SK-N-SH (cell line): Measurements from ENCODE around the gene CYP51A1. TPM values are rescaled to one million over a fixed set of nuclear protein-coding genes. Genes with fewer than 3 reads are reported as not detected.

Experiments used
- CTCF ChIA-PET: fragments of 300-600, 350-600 bp; formaldehyde crosslinking; extraction: SDS; loops from one replicate; lab custom pipeline; 2021; lab: Yijun Ruan, JAX
- POLR2A ChIA-PET: fragments of 350-600 bp; sonication (Branson Sonifier 250); formaldehyde crosslinking; extraction: SDS; loops from one replicate; lab custom pipeline; 2020; ENCODE audit warnings: antibody characterized with exemption, inconsistent platforms; lab: Yijun Ruan, JAX
- DNase-seq: peaks from one replicate; pipeline ENCODE4 v3.0.0; 2012
- H2AFZ ChIP-seq: fragments of 200-600 bp; sonication (generic); 2 replicates; pipeline ENCODE4 v1.8.1; 2016; ENCODE audit warnings: antibody characterized with exemption, mild to moderate bottlenecking, low read depth
- H3F3A ChIP-seq: fragments of 200-600 bp; sonication (generic); replicated peaks from 2 replicates; pipeline ENCODE3; 2016; ENCODE audit warnings: antibody characterized with exemption, mild to moderate bottlenecking; ENCODE audit not compliant: insufficient read depth
- H3K27ac ChIP-seq, 2 experiments: fragments of 200-500 bp in 1 of 2; fragments of 200-600 bp in 1 of 2; sonication (Bioruptor generic) in 1 of 2; sonication (generic), shearing (Covaris generic) in 1 of 2; 2 replicates each; pipeline versions ENCODE4 v1.5.1 to v1.6.1; 2014 to 2016; ENCODE audit warnings: low read depth in 2 of 2, inconsistent platforms in 1 of 2, low read length in 1 of 2, mild to moderate bottlenecking in 1 of 2, mixed read lengths in 1 of 2
- H3K27me3 ChIP-seq: fragments of 200-600 bp; sonication (generic), shearing (Covaris generic); 2 replicates; pipeline ENCODE4 v1.6.1; 2016; ENCODE audit warnings: mixed run types; ENCODE audit not compliant: insufficient read depth
- H3K36me3 ChIP-seq, 2 experiments: fragments of 200-500 bp in 1 of 2; fragments of 200-600 bp in 1 of 2; sonication (Bioruptor generic) in 1 of 2; sonication (generic) in 1 of 2; replicated peaks in 1 of 2; 2 replicates each; pipeline versions ENCODE3 to v1.5.1; 2014 to 2016; ENCODE audit warnings: low read length in 1 of 2, mild to moderate bottlenecking in 1 of 2; ENCODE audit not compliant: insufficient read depth in 2 of 2, control insufficient read depth in 1 of 2
- H3K4me1 ChIP-seq, 2 experiments: fragments of 200-500 bp in 1 of 2; fragments of 200-600 bp in 1 of 2; sonication (Bioruptor generic) in 1 of 2; sonication (generic), shearing (Covaris generic) in 1 of 2; 2 replicates each; pipeline versions ENCODE4 v1.5.1 to v1.6.1; 2014 to 2016; ENCODE audit warnings: low read depth in 1 of 2, low read length in 1 of 2, mixed run types in 1 of 2; ENCODE audit not compliant: insufficient read depth in 2 of 2, control insufficient read depth in 1 of 2
- H3K4me2 ChIP-seq: fragments of 200-600 bp; sonication (generic), shearing (Covaris generic); 2 replicates; pipeline ENCODE4 v1.6.1; 2017; ENCODE audit warnings: mixed run types
- H3K4me3 ChIP-seq, 2 experiments: fragments of 200-500 bp in 1 of 2; fragments of 200-600 bp in 1 of 2; sonication (Bioruptor generic) in 1 of 2; sonication (generic), shearing (Covaris generic) in 1 of 2; 2 replicates each; pipeline versions ENCODE4 v1.5.1 to v1.8.1; 2014 to 2016; ENCODE audit warnings: low read depth in 2 of 2, inconsistent platforms in 1 of 2, low read length in 1 of 2, mild to moderate bottlenecking in 1 of 2, mixed read lengths in 1 of 2, moderate library complexity in 1 of 2
- H3K79me2 ChIP-seq: fragments of 200-600 bp; sonication (generic); 2 replicates; pipeline ENCODE4 v1.8.1; 2017; ENCODE audit warnings: mild to moderate bottlenecking; ENCODE audit not compliant: insufficient read depth
- H3K9ac ChIP-seq: fragments of 200-600 bp; sonication (generic); 2 replicates; pipeline ENCODE4 v1.6.1; 2017; ENCODE audit warnings: mixed run types
- H3K9me2 ChIP-seq: fragments of 200-600 bp; sonication (generic); 2 replicates; pipeline ENCODE4 v1.6.1; 2017; ENCODE audit warnings: mixed run types
- H3K9me3 ChIP-seq: fragments of 200-600 bp; sonication (generic); 2 replicates; pipeline ENCODE4 v1.6.1; 2017; ENCODE audit warnings: mixed run types, mild to moderate bottlenecking, moderate library complexity
- H4K20me1 ChIP-seq: fragments of 200-600 bp; sonication (generic); 2 replicates; pipeline ENCODE4 v1.6.1; 2017; ENCODE audit warnings: mild to moderate bottlenecking, mixed run types; ENCODE audit not compliant: insufficient read depth
- CTCF ChIP-seq: fragments of 200-600 bp; sonication (generic); IDR thresholded peaks from 2 replicates; pipeline ENCODE4 v1.6.1; 2017; ENCODE audit warnings: antibody characterized with exemption, mild to moderate bottlenecking, moderate library complexity
- ELF1 ChIP-seq: IDR thresholded peaks from 2 replicates; pipeline ENCODE4 v1.4.0; 2012
- FOSL2 ChIP-seq: IDR thresholded peaks from 2 replicates; pipeline ENCODE4 v1.4.0; 2012; ENCODE audit warnings: low read depth, mild to moderate bottlenecking, moderate library complexity, borderline replicate concordance
- FOXM1 ChIP-seq: IDR thresholded peaks from 2 replicates; pipeline ENCODE4 v1.4.0; 2012; ENCODE audit warnings: low read depth, mild to moderate bottlenecking
- GABPA ChIP-seq: IDR thresholded peaks from 2 replicates; pipeline ENCODE4 v1.4.0; 2012; ENCODE audit warnings: low read depth, mild to moderate bottlenecking
- GATA2 ChIP-seq: sonication (generic); formaldehyde crosslinking; IDR thresholded peaks from 2 replicates; pipeline ENCODE4 v1.5.0; 2020; ENCODE audit warnings: mild to moderate bottlenecking, missing genetic modification reagents
- IRF3 ChIP-seq: fragments of 150-350 bp; IDR thresholded peaks from 2 replicates; pipeline ENCODE4 v1.6.1; 2016; ENCODE audit warnings: mild to moderate bottlenecking, low read depth, low read length
- JUND ChIP-seq: IDR thresholded peaks from 2 replicates; pipeline ENCODE4 v1.4.0; 2012
- MXI1 ChIP-seq: IDR thresholded peaks from 2 replicates; pipeline ENCODE4 v1.6.1; 2012; ENCODE audit warnings: mild to moderate bottlenecking, low read depth, low read length, improper control_type of control experiment
- PBX3 ChIP-seq: IDR thresholded peaks from 2 replicates; pipeline ENCODE4; 2012
- RAD21 ChIP-seq: IDR thresholded peaks from 2 replicates; pipeline ENCODE4 v1.6.1; 2012; ENCODE audit warnings: mild to moderate bottlenecking, low read length
- RCOR1 ChIP-seq: fragments of 150-350 bp; IDR thresholded peaks from 2 replicates; pipeline ENCODE4 v1.6.1; 2017; ENCODE audit warnings: antibody characterized with exemption, low read length
- REST ChIP-seq: IDR thresholded peaks from 2 replicates; pipeline ENCODE4 v1.6.1; 2012; ENCODE audit warnings: mild to moderate bottlenecking, low read depth, low read length, moderate library complexity
- RXRA ChIP-seq: IDR thresholded peaks from 2 replicates; pipeline ENCODE4 v1.4.0; 2012; ENCODE audit warnings: low read depth, mild to moderate bottlenecking, borderline replicate concordance
- TCF12 ChIP-seq: IDR thresholded peaks from 2 replicates; pipeline ENCODE4 v1.4.0; 2012
- USF1 ChIP-seq: IDR thresholded peaks from 2 replicates; pipeline ENCODE4 v1.4.0; 2012; ENCODE audit warnings: low read depth, borderline replicate concordance
- USF2 ChIP-seq: fragments of 150-350 bp; IDR thresholded peaks from 2 replicates; pipeline ENCODE4 v1.6.1; 2017; ENCODE audit warnings: antibody characterized with exemption, low read length, low read depth, borderline replicate concordance
- WGBS: methylation state at CpG from one replicate; pipeline ENCODE4 v1.1.6; 2017; ENCODE audit warnings: low lambda C conversion rate; 5-methylcytosine and 5-hydroxymethylcytosine counted together
- polyA plus RNA-seq, 3 experiments: library from polyadenylated mRNA; depleted of rRNA; stranded (reverse); fragments of >200 nt; gene quantifications; 2 replicates each; pipeline ENCODE4 v1.2.3, GENCODE V29; 2012

Gene CYP51A1
- polyA plus RNA-seq, 1 of the 3 experiments (the other 2 are of a cell fraction) = 4.7 TPM

GRCh38 chr7:92064438-92065029 lies 69.7 kb downstream of the CYP51A1 start:
- no peaks in the 10 kb centered on the region for H3K9me2 ChIP-seq
- no peaks in the 10 kb centered on the region for H3K9me3 ChIP-seq
- H3K4me2 ChIP-seq = no peak overlapping the region
- H3K27me3 ChIP-seq = no peaks in the 10 kb centered on the region
- POLR2A ChIA-PET = no interaction called here
- no peak overlapping the region for H3K9ac ChIP-seq
- H3F3A ChIP-seq = peaks cover 5% of the 10 kb centered on the region
- DNase-seq = no peak
- TF ChIP-seq MXI1 = no peak
- TF ChIP-seq ELF1 = no peak
- TF ChIP-seq REST = no peak
- TF ChIP-seq TCF12 = no peak
- no peak for TF ChIP-seq GATA2 (CRISPR knock-in tag)
- no peak for TF ChIP-seq PBX3
- TF ChIP-seq CTCF = no peak
- TF ChIP-seq IRF3 = no peak
- no peak for TF ChIP-seq GABPA
- no peak for TF ChIP-seq FOXM1
- no peak for TF ChIP-seq RCOR1
- no peak for TF ChIP-seq RAD21
- TF ChIP-seq JUND = no peak
- TF ChIP-seq RXRA = no peak
- TF ChIP-seq FOSL2 = no peak
- no peak for TF ChIP-seq USF2
- TF ChIP-seq USF1 = no peak
- TF ChIP-seq, all 33 proteins: peak for 0
- H3K79me2 ChIP-seq = no peaks in the 10 kb centered on the region
- no peak overlapping the region for H2AFZ ChIP-seq
- H3K4me1 ChIP-seq = no peaks in the 10 kb centered on the region; a peak in 1 of 4 replicates
- peaks cover 67 to 70% of the 10 kb centered on the region in 2 experiments for H3K36me3 ChIP-seq
- CTCF ChIA-PET = no interaction called here
- H4K20me1 ChIP-seq = no peaks in the 10 kb centered on the region
- WGBS = 94% methylated on average over 2 of the region's 2 CpGs
- no peak overlapping the region for H3K4me3 ChIP-seq
- no peak overlapping the region for H3K27ac ChIP-seq
